ENCODE measurements around the gene RNF152.

Gene RNF152

DNA sequence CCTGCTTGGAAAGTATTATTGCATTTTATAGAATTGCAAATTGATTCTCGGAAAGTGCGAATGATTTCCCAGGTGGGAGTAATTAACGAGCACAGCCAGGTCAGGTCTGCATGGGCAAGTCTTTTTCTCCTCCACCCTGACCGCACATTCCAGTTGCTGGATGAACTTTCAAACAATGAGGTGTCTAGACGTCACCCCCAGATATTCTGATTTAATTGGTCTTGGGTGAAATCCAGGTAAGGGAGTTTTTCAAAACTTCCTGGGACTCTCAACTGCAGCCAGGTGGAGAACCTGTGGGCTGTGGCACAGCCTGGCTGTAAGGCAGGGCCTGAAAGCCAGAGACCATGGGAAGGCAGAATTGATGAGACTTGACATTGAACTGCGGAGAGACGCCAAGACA lies 15.9 kb upstream of the RNF152 start:
- no peak overlapping the region for H3K4me3 ChIP-seq (ENCODE audit: low read length)
- DNase-seq (ENCODE audit: low read depth): no peak
- TF ChIP-seq, protein P1, sequence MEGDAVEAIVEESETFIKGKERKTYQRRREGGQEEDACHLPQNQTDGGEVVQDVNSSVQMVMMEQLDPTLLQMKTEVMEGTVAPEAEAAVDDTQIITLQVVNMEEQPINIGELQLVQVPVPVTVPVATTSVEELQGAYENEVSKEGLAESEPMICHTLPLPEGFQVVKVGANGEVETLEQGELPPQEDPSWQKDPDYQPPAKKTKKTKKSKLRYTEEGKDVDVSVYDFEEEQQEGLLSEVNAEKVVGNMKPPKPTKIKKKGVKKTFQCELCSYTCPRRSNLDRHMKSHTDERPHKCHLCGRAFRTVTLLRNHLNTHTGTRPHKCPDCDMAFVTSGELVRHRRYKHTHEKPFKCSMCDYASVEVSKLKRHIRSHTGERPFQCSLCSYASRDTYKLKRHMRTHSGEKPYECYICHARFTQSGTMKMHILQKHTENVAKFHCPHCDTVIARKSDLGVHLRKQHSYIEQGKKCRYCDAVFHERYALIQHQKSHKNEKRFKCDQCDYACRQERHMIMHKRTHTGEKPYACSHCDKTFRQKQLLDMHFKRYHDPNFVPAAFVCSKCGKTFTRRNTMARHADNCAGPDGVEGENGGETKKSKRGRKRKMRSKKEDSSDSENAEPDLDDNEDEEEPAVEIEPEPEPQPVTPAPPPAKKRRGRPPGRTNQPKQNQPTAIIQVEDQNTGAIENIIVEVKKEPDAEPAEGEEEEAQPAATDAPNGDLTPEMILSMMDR (conservative IDR thresholded peaks at IDR 0.05; ENCODE audit: low read length): no peak

DNA sequence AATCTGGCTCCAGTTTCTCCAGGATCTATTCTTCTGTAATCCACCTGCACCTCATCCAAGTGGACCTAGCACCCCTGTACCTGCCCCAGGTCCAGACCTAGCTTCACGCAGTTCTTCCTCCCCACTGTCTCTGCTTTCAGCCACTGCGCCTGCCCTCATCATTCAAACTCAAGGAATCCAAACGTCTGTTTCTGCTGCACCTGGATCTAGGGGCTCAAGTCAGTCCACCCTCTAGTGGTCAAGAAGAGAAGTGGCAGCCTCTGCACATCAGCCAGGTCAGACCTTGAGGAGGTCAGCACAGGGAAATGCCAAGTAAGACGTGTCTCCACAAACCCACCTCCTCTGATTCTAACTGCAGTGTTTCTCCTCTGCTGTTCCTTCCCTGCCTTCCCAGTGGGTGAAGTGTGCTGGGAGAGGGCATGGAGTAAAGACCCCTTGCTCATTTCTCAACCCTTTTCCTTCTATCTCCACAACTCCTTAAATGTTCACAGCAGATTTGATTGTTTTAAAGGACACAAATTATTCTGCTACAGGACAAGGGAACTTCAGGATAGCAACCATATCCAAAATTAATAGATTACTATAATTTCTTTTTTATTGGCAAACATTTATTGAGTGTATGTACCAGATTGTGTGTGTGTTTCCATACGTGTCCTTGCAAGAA lies 8.6 kb upstream of the RNF152 start:
- TF ChIP-seq, protein P1 (conservative IDR thresholded peaks at IDR 0.05; ENCODE audit: low read length): peak; percentile 99
- H3K4me3 ChIP-seq (ENCODE audit: low read length): no peak overlapping the region
- DNase-seq (ENCODE audit: low read depth): peak; percentile 58

DNA sequence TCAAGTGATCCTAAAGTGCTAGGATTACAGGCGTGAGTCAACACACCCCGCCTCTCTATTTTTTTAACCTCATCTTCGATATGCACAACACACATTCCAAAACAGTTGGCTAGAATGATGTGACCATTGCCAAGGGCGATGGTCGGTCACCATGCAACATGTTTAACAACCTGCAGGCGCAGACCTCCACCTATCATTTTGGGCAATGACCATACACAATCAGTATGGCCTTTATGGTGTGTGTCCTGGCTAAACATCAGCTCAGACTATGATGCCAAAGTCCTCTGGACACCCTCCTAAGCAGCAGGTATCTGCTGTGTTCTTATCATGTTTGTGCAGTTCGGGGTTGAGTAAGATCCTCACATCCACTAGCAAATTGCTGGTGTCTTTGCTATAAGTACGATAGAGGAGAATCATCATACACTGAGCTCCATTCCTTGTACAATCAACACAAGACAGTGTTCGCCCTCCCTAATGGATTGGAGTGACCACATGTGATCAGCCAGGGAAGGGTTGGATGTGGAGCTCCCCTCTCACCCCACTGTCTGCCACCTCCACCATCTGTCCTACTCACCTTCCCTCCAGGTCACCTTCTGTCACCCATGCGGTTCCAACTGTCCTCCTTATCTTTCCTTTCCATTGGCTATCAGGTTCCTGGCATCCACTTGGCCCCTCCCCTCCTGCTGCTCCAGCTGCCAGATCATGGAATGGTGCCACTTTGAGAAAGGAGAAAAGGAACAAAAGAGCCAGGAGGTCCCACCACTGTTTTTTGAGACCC lies 7.9 kb upstream of the RNF152 start:
- DNase-seq (ENCODE audit: low read depth): no peak
- TF ChIP-seq, protein P1 (conservative IDR thresholded peaks at IDR 0.05; ENCODE audit: low read length): no peak

DNA sequence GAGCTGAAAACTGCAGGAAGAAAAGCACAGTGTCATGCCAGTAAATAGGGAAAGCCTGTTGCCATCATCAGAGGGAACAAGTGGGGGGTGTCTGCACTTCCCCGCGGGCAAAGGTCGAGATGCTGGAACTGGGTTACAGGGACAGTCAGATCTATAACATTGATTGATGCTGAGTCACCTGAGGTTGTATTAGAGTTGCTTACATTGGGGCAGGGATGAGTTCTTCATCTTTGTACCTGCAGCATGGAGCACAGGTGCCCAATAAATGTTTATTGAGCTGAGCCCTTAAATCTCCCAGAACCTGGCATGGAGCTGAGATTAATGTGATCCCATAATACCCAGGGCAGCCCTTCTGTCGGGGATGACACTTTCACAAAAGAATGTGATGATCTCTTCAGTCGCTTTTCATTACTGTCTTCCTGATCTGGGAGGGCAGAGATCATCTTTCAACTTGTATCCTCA lies 5.9 kb upstream of the RNF152 start:
- TF ChIP-seq, protein P1 (conservative IDR thresholded peaks at IDR 0.05; ENCODE audit: low read length): no peak
- H3K4me3 ChIP-seq (ENCODE audit: low read length): no peak overlapping the region
- DNase-seq (ENCODE audit: low read depth): peak; percentile 7

More for the DNA sequence above, 7.9 kb upstream of the RNF152 start:
- H3K4me3 ChIP-seq (ENCODE audit: low read length): no peak overlapping the region

DNA sequence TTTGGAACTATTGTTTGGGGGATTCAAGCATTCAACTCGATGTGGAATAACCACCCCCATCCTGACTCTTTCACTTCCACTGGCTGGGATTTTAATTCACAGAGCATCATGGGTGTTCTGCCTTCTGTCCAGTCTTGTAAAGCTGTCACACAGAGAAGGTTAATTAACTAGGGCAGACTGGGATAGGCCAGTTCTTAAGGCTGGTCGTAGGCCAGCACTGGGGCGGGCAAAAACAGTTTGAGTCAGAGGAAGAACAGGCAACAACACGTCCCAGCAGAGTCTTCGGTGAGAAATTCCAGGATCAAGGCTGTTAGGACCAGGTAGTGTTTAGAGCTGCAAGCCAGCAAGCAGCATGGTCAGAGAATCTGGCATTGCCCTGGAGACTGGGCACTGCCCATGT lies 4.0 kb upstream of the RNF152 start:
- TF ChIP-seq, protein P1 (conservative IDR thresholded peaks at IDR 0.05; ENCODE audit: low read length): no peak
- peak; percentile 60 for DNase-seq (ENCODE audit: low read depth)
- no peak overlapping the region for H3K4me3 ChIP-seq (ENCODE audit: low read length)

DNA sequence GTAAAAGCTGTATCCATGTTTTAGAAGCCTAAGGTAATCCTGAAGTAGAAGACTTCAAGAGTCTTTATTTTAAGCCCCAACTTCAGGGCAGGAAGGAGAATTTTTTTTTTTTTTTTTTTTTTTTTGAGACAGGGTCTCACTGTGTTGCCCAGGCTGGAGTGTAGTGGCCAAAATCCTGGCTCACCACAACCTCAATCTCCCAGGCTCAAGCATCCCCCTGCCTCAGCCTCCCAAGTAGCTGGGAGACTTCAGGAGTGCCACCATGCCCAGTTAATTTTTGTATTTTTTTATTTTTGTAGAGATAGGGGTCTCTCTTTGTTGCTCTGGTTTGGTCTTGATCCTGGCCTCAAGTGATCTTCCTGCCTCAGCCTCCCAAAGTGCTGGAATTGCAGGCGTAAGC lies 3.3 kb upstream of the RNF152 start:
- DNase-seq (ENCODE audit: low read depth): no peak
- TF ChIP-seq, protein P1 (conservative IDR thresholded peaks at IDR 0.05; ENCODE audit: low read length): no peak
- no peak overlapping the region for H3K4me3 ChIP-seq (ENCODE audit: low read length)

Data from AG10803 (cell line).